H9 (cell line): ENCODE data around the gene ELF3. TPM values are rescaled to one million over a fixed set of nuclear protein-coding genes. Genes with fewer than 3 reads are reported as not detected.
"Not testable (repeated sequence)": the region's sequence is repeated elsewhere in the genome, so short reads cannot be mapped to it uniquely, and the experiment has no call there.

Source experiments
- DNase-seq: peaks from one replicate; pipeline ENCODE4 v3.0.0-alpha.2; 2017
- H2AFZ ChIP-seq: one replicate; pipeline ENCODE4 v1.6.1; 2013; ENCODE audit warnings: mild to moderate bottlenecking, low read length, control low read depth, moderate library complexity
- H2AK5ac ChIP-seq: 2 replicates; pipeline ENCODE4 v1.6.1; 2013; ENCODE audit warnings: low read length, control low read depth, mixed read lengths; ENCODE audit not compliant: insufficient read length
- H2BK120ac ChIP-seq: one replicate; pipeline ENCODE4 v1.6.1; 2013; ENCODE audit warnings: low read depth, mild to moderate bottlenecking, low read length, control low read depth, inconsistent platforms; ENCODE audit not compliant: poor library complexity, severe bottlenecking
- H2BK12ac ChIP-seq: 2 replicates; pipeline ENCODE4 v1.6.1; 2013; ENCODE audit warnings: low read length, control low read depth, mixed read lengths, low read depth; ENCODE audit not compliant: insufficient read length
- H2BK15ac ChIP-seq: 2 replicates; pipeline ENCODE4 v1.6.1; 2013; ENCODE audit warnings: low read depth, low read length, control low read depth
- H2BK20ac ChIP-seq: one replicate; pipeline ENCODE4 v1.6.1; 2013; ENCODE audit warnings: low read depth, mild to moderate bottlenecking, low read length, control low read depth, inconsistent platforms; ENCODE audit not compliant: poor library complexity, severe bottlenecking
- H2BK5ac ChIP-seq: 2 replicates; pipeline ENCODE4 v1.6.1; 2013; ENCODE audit warnings: low read length, control low read depth, mixed read lengths; ENCODE audit not compliant: insufficient read length
- H3K14ac ChIP-seq: 2 replicates; pipeline ENCODE4 v1.6.1; 2013; ENCODE audit warnings: low read length, control low read depth; ENCODE audit not compliant: insufficient read depth
- H3K18ac ChIP-seq: 2 replicates; pipeline ENCODE4 v1.6.1; 2013; ENCODE audit warnings: low read depth, mild to moderate bottlenecking, mixed read lengths, low read length, control low read depth; ENCODE audit not compliant: insufficient read length
- H3K23ac ChIP-seq: 2 replicates; pipeline ENCODE4 v1.6.1; 2013; ENCODE audit warnings: low read length, control low read depth, mixed read lengths, low read depth; ENCODE audit not compliant: insufficient read length
- H3K23me2 ChIP-seq: 2 replicates; pipeline ENCODE4 v1.6.1; 2013; ENCODE audit warnings: low read depth, mild to moderate bottlenecking, mixed read lengths, low read length, control low read depth; ENCODE audit not compliant: insufficient read length, poor library complexity, severe bottlenecking
- H3K27ac ChIP-seq: 2 replicates; pipeline ENCODE4 v1.5.1; 2013; ENCODE audit warnings: low read length, control low read depth, mixed read lengths, low read depth; ENCODE audit not compliant: insufficient read length
- H3K27me3 ChIP-seq: 2 replicates; pipeline ENCODE4 v1.6.1; 2013; ENCODE audit warnings: low read length, control low read depth, inconsistent platforms; ENCODE audit not compliant: insufficient read depth
- H3K4ac ChIP-seq: 2 replicates; pipeline ENCODE4 v1.6.1; 2013; ENCODE audit warnings: low read depth, mild to moderate bottlenecking, control low read depth, inconsistent platforms, low read length, moderate library complexity
- H3K4me1 ChIP-seq: 2 replicates; pipeline ENCODE4 v1.6.1; 2013; ENCODE audit warnings: low read length, control low read depth, inconsistent platforms; ENCODE audit not compliant: insufficient read depth
- H3K4me2 ChIP-seq: 2 replicates; pipeline ENCODE4 v1.6.1; 2013; ENCODE audit warnings: low read length, control low read depth, mixed read lengths; ENCODE audit not compliant: insufficient read length, insufficient read depth
- H3K56ac ChIP-seq: 2 replicates; pipeline ENCODE4 v1.6.1; 2013; ENCODE audit warnings: low read depth, mild to moderate bottlenecking, mixed read lengths, low read length, control low read depth; ENCODE audit not compliant: insufficient read length
- H3K79me1 ChIP-seq: 2 replicates; pipeline ENCODE4 v1.6.1; 2013; ENCODE audit warnings: low read depth, mild to moderate bottlenecking, moderate library complexity, low read length, control low read depth, inconsistent platforms; ENCODE audit not compliant: insufficient read depth, poor library complexity, severe bottlenecking
- H3K79me2 ChIP-seq: 2 replicates; pipeline ENCODE4 v1.6.1; 2013; ENCODE audit warnings: low read length, control low read depth, inconsistent platforms; ENCODE audit not compliant: insufficient read depth
- H3K9ac ChIP-seq: 2 replicates; pipeline ENCODE4 v1.6.1; 2013; ENCODE audit warnings: low read length, control low read depth, mixed read lengths; ENCODE audit not compliant: insufficient read length; ENCODE audit errors: extremely low read depth
- H3K9me3 ChIP-seq: one replicate; pipeline ENCODE4 v1.6.1; 2013; ENCODE audit warnings: low read depth, low read length, inconsistent platforms; ENCODE audit not compliant: control insufficient read depth
- H3T11ph ChIP-seq: one replicate; pipeline ENCODE4 v1.6.1; 2013; ENCODE audit warnings: mild to moderate bottlenecking, low read length, control low read depth, inconsistent platforms
- H4K20me1 ChIP-seq: one replicate; pipeline ENCODE4 v1.6.1; 2013; ENCODE audit not compliant: control insufficient read depth, insufficient read length, insufficient read depth
- H4K5ac ChIP-seq: 2 replicates; pipeline ENCODE4 v1.6.1; 2013; ENCODE audit warnings: low read depth, mild to moderate bottlenecking, mixed read lengths, low read length, control low read depth; ENCODE audit not compliant: insufficient read length
- H4K8ac ChIP-seq: replicated peaks from 2 replicates; pipeline ENCODE4 v1.6.1; 2013; ENCODE audit warnings: low read length, control low read depth, mixed read lengths, low read depth; ENCODE audit not compliant: insufficient read length
- H4K91ac ChIP-seq: 2 replicates; pipeline ENCODE4 v1.6.1; 2013; ENCODE audit warnings: low read depth, mild to moderate bottlenecking, moderate library complexity, mixed read lengths, low read length, control low read depth; ENCODE audit not compliant: insufficient read length
- H3K27ac Mint-ChIP-seq, 3 experiments: 2 replicates in 2 of 3; 3 replicates in 1 of 3; pipeline ENCODE4 v1.8.0; 2020 to 2021; ENCODE audit warnings: mixed read lengths in 3 of 3, mild to moderate bottlenecking in 1 of 3, moderate library complexity in 1 of 3
- H3K27me3 Mint-ChIP-seq: 2 replicates; pipeline ENCODE4 v1.8.0; 2021; ENCODE audit warnings: low read depth, mild to moderate bottlenecking, moderate library complexity, mixed read lengths
- H3K36me3 Mint-ChIP-seq, 3 experiments: 2 replicates in 2 of 3; 3 replicates in 1 of 3; pipeline ENCODE4 v1.8.0; 2020 to 2021; ENCODE audit warnings: low read depth in 3 of 3, mixed read lengths in 3 of 3; ENCODE audit not compliant: insufficient read depth in 1 of 3
- H3K4me1 Mint-ChIP-seq, 2 experiments: 2 replicates each; pipeline ENCODE4 v1.8.0; 2020; ENCODE audit warnings: mixed read lengths in 2 of 2
- H3K4me3 Mint-ChIP-seq, 2 experiments: 2 replicates in 1 of 2; 3 replicates in 1 of 2; pipeline ENCODE4 v1.8.0; 2020 to 2021; ENCODE audit warnings: mild to moderate bottlenecking in 2 of 2, mixed read lengths in 2 of 2, moderate library complexity in 1 of 2
- H3K9me3 Mint-ChIP-seq, 2 experiments: 2 replicates in 1 of 2; 3 replicates in 1 of 2; pipeline ENCODE4 v1.8.0; 2020; ENCODE audit warnings: mild to moderate bottlenecking in 2 of 2, mixed read lengths in 2 of 2, moderate library complexity in 1 of 2
- WGBS: extraction: QIAGEN DNeasy Blood & Tissue Kit; methylation state at CpG from one replicate; pipeline ENCODE4 v1.1.7; 2013; ENCODE audit warnings: missing lambda C conversion rate, low lambda C conversion rate, mixed read lengths; ENCODE audit not compliant: insufficient read length; ENCODE audit errors: extremely low coverage; 5-methylcytosine and 5-hydroxymethylcytosine counted together
- total RNA-seq: library from RNA; stranded (reverse); gene quantifications from 2 replicates; pipeline ENCODE4 v1.2.1, GENCODE V29; 2021

The ELF3 gene
- total RNA-seq, 1 experiment from 2014 or later, result 10.4 TPM

- not testable (repeated sequence) for H3K79me1 ChIP-seq, H3K9me3 Mint-ChIP-seq
These were observed 52.2 kb downstream of the ELF3 start for GRCh38 chr1:202062636-202063035.

More at GRCh38 chr1:202062636-202063035, 52.2 kb downstream of the ELF3 start:
- H3T11ph ChIP-seq, H2AFZ ChIP-seq, H3K4me1 ChIP-seq, H2BK12ac ChIP-seq, H4K91ac ChIP-seq, H2BK20ac ChIP-seq, H3K14ac ChIP-seq, H2BK15ac ChIP-seq, H3K23me2 ChIP-seq, H4K8ac ChIP-seq, H3K9me3 ChIP-seq, H3K56ac ChIP-seq, H3K4ac ChIP-seq, H3K4me3 Mint-ChIP-seq, H3K9ac ChIP-seq, H3K18ac ChIP-seq, DNase-seq, H3K23ac ChIP-seq, H2BK5ac ChIP-seq, H3K36me3 Mint-ChIP-seq, H3K27ac ChIP-seq, H2AK5ac ChIP-seq, H4K5ac ChIP-seq, H3K27me3 ChIP-seq, H3K4me2 ChIP-seq, H3K27me3 Mint-ChIP-seq, H4K20me1 ChIP-seq, H3K79me2 ChIP-seq, H2BK120ac ChIP-seq: not testable (repeated sequence)
- peaks cover 10 to 14% of the 10 kb centered on the region in 2 experiments for H3K4me1 Mint-ChIP-seq
- H3K27ac Mint-ChIP-seq, result peak overlapping the region; percentile 87 to 98 (median 97); a peak in 4 of 7 replicates
- no CpG with 5 or more reads among the region's 7 CpGs for WGBS
